ENCODE results near the gene BATF3. TPM values are rescaled to one million over a fixed set of nuclear protein-coding genes. Genes with fewer than 3 reads are reported as not detected.

The BATF3 gene
- total and polyA plus RNA-seq, 9 of the 15 experiments (the other 6 are each of a cell fraction or from before 2014, with no cell fraction given): 0.40 to 3.8 (median 2.0) TPM

DNA sequence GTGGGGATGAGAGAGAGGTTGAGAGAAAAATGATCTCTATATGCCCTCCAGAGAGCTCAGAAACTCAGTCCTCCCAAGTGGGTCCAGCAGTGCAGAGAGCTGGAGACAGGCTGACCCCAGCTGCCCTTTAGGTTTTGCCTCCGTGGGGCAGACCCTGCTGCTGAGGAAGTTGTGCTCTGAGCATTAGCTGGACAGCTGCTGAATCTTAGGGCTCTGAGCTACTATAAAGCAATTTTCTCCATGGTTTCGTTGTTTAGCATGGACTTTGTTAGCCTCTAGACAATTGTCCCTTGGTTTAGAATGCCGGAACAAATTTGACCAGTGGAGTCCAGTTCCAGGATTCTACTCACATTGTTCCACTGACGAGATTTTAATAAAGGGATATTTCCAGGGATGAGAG, 22.1 kb downstream of the BATF3 start:
- H3K9me1 ChIP-seq (ENCODE audit: control insufficient read depth, insufficient read depth, low read length): no peaks in the 10 kb centered on the region
- H3K27me3 ChIP-seq (ENCODE audit: control insufficient read depth in 2 of 2, insufficient read depth in 2 of 2, low read length in 2 of 2): peaks cover 2 to 20% of the 10 kb centered on the region in 2 experiments; a peak in 4 of 5 replicates
- POLR2A ChIA-PET: interaction anchor here (0.5 to 1.8 kb wide), 6 partner anchors 10 to 266 kb away, joined by 3 to 5 read pairs (median 4); no protein-coding TSS in a partner anchor
- no TSS peak for BruUV-seq (replicated peaks)
- H3K9me3 ChIP-seq (replicated peaks; ENCODE audit: control insufficient read depth, insufficient read depth, low read depth, low read length): no peaks in the 10 kb centered on the region
- ATAC-seq (peak; percentile 22; the same call in 1 of the 3 replicates), DNase-seq (ENCODE audit: extremely low read depth in 1 of 4, low spot score in 3 of 4) (no peak), FAIRE-seq (no peak)
- H3K36me3 ChIP-seq (ENCODE audit: control insufficient read depth, insufficient read depth, low read length): no peaks in the 10 kb centered on the region
- CTCF ChIA-PET (ENCODE audit: low intra/inter-chr PET ratio): no interaction called here
- 19% methylated on average over 4 of the region's 4 CpGs for WGBS (ENCODE audit: insufficient coverage, low coverage, missing lambda C conversion rate)
- no peak overlapping the region for H3K4me2 ChIP-seq (ENCODE audit: insufficient read depth, low read length)
- TF ChIP-seq KAT7 (CRISPR knock-in tag; IDR thresholded peaks at IDR 0.05; ENCODE audit: borderline replicate concordance) (no peak), HDAC2 (IDR thresholded peaks at IDR 0.05) (no peak)
- TF ChIP-seq, protein P1, sequence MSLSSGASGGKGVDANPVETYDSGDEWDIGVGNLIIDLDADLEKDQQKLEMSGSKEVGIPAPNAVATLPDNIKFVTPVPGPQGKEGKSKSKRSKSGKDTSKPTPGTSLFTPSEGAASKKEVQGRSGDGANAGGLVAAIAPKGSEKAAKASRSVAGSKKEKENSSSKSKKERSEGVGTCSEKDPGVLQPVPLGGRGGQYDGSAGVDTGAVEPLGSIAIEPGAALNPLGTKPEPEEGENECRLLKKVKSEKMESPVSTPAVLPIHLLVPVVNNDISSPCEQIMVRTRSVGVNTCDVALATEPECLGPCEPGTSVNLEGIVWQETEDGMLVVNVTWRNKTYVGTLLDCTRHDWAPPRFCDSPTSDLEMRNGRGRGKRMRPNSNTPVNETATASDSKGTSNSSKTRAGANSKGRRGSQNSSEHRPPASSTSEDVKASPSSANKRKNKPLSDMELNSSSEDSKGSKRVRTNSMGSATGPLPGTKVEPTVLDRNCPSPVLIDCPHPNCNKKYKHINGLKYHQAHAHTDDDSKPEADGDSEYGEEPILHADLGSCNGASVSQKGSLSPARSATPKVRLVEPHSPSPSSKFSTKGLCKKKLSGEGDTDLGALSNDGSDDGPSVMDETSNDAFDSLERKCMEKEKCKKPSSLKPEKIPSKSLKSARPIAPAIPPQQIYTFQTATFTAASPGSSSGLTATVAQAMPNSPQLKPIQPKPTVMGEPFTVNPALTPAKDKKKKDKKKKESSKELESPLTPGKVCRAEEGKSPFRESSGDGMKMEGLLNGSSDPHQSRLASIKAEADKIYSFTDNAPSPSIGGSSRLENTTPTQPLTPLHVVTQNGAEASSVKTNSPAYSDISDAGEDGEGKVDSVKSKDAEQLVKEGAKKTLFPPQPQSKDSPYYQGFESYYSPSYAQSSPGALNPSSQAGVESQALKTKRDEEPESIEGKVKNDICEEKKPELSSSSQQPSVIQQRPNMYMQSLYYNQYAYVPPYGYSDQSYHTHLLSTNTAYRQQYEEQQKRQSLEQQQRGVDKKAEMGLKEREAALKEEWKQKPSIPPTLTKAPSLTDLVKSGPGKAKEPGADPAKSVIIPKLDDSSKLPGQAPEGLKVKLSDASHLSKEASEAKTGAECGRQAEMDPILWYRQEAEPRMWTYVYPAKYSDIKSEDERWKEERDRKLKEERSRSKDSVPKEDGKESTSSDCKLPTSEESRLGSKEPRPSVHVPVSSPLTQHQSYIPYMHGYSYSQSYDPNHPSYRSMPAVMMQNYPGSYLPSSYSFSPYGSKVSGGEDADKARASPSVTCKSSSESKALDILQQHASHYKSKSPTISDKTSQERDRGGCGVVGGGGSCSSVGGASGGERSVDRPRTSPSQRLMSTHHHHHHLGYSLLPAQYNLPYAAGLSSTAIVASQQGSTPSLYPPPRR (CRISPR knock-in tag; IDR thresholded peaks at IDR 0.05; ENCODE audit: borderline replicate concordance): no peak
- TF ChIP-seq, protein P2, sequence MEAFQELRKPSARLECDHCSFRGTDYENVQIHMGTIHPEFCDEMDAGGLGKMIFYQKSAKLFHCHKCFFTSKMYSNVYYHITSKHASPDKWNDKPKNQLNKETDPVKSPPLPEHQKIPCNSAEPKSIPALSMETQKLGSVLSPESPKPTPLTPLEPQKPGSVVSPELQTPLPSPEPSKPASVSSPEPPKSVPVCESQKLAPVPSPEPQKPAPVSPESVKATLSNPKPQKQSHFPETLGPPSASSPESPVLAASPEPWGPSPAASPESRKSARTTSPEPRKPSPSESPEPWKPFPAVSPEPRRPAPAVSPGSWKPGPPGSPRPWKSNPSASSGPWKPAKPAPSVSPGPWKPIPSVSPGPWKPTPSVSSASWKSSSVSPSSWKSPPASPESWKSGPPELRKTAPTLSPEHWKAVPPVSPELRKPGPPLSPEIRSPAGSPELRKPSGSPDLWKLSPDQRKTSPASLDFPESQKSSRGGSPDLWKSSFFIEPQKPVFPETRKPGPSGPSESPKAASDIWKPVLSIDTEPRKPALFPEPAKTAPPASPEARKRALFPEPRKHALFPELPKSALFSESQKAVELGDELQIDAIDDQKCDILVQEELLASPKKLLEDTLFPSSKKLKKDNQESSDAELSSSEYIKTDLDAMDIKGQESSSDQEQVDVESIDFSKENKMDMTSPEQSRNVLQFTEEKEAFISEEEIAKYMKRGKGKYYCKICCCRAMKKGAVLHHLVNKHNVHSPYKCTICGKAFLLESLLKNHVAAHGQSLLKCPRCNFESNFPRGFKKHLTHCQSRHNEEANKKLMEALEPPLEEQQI (IDR thresholded peaks at IDR 0.05): no peak
- TF ChIP-seq, protein P3, sequence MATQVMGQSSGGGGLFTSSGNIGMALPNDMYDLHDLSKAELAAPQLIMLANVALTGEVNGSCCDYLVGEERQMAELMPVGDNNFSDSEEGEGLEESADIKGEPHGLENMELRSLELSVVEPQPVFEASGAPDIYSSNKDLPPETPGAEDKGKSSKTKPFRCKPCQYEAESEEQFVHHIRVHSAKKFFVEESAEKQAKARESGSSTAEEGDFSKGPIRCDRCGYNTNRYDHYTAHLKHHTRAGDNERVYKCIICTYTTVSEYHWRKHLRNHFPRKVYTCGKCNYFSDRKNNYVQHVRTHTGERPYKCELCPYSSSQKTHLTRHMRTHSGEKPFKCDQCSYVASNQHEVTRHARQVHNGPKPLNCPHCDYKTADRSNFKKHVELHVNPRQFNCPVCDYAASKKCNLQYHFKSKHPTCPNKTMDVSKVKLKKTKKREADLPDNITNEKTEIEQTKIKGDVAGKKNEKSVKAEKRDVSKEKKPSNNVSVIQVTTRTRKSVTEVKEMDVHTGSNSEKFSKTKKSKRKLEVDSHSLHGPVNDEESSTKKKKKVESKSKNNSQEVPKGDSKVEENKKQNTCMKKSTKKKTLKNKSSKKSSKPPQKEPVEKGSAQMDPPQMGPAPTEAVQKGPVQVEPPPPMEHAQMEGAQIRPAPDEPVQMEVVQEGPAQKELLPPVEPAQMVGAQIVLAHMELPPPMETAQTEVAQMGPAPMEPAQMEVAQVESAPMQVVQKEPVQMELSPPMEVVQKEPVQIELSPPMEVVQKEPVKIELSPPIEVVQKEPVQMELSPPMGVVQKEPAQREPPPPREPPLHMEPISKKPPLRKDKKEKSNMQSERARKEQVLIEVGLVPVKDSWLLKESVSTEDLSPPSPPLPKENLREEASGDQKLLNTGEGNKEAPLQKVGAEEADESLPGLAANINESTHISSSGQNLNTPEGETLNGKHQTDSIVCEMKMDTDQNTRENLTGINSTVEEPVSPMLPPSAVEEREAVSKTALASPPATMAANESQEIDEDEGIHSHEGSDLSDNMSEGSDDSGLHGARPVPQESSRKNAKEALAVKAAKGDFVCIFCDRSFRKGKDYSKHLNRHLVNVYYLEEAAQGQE (IDR thresholded peaks at IDR 0.05; ENCODE audit: borderline replicate concordance): peak; percentile 22; the same call in 1 of the 2 replicates
- TF ChIP-seq, protein P3 (CRISPR knock-in tag; IDR thresholded peaks at IDR 0.05; ENCODE audit: low read depth): no peak
- in situ Hi-C loops (cut with MboI): no loop called here
- no peaks in the 10 kb centered on the region for H4K20me1 ChIP-seq (replicated peaks; ENCODE audit: control insufficient read depth, insufficient read depth, low read length)
- no peaks in the 10 kb centered on the region for H3K79me2 ChIP-seq (ENCODE audit: control insufficient read depth, insufficient read depth, low read length)
- intact Hi-C loops (cut with micrococcal nuclease): no loop called here
- H3K9ac ChIP-seq (ENCODE audit: insufficient read depth in 1 of 2, low read depth in 2 of 2, low read length in 2 of 2): no peak overlapping the region
- H3K4me1 ChIP-seq (replicated peaks in 1 of 2; ENCODE audit: control insufficient read depth in 2 of 2, insufficient read depth in 2 of 2, low read length in 2 of 2): peaks cover 0 to 6% of the 10 kb centered on the region in 2 experiments; a peak in 2 of 5 replicates
- H3K27ac ChIP-seq (ENCODE audit: extremely low read depth, low read depth, low read length): no peak overlapping the region
- H2AFZ ChIP-seq (ENCODE audit: low read depth, low read length): no peak overlapping the region
- no peak overlapping the region for H3K4me3 ChIP-seq
